Measurements from ENCODE around the gene KRTAP5-3.

The KRTAP5-3 gene

GRCh38 chr11:1643146-1643690 is 35.0 kb upstream of the KRTAP5-3 start:
- no peak for DNase-seq (ENCODE audit: low read depth in 2 of 2)

- DNase-seq (ENCODE audit: low read depth in 2 of 2): no peak
These were observed 34.3 kb upstream of the KRTAP5-3 start for GRCh38 chr11:1642288-1643145.

DNA sequence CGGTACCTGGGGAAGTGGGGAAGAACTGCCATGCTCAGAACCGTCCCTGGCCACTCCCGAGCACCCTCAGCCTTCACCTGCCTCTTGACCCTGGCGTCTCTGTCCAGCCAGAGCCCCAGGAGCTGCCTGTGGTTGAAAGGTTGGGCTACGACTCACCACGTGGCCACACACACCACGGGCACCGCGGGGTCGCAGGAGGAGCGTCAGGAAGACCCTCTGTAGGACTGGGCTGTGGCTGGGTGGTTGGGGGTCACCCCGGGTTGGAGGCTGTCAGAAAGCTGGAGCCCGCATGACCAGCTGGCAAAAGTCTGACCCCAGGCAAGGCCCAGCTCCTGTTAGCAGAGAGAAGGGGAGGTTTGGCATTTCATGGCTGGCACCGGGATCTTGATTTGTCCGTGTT is 32.8 kb upstream of the KRTAP5-3 start:
- DNase-seq (ENCODE audit: low read depth in 2 of 2): no peak

DNA sequence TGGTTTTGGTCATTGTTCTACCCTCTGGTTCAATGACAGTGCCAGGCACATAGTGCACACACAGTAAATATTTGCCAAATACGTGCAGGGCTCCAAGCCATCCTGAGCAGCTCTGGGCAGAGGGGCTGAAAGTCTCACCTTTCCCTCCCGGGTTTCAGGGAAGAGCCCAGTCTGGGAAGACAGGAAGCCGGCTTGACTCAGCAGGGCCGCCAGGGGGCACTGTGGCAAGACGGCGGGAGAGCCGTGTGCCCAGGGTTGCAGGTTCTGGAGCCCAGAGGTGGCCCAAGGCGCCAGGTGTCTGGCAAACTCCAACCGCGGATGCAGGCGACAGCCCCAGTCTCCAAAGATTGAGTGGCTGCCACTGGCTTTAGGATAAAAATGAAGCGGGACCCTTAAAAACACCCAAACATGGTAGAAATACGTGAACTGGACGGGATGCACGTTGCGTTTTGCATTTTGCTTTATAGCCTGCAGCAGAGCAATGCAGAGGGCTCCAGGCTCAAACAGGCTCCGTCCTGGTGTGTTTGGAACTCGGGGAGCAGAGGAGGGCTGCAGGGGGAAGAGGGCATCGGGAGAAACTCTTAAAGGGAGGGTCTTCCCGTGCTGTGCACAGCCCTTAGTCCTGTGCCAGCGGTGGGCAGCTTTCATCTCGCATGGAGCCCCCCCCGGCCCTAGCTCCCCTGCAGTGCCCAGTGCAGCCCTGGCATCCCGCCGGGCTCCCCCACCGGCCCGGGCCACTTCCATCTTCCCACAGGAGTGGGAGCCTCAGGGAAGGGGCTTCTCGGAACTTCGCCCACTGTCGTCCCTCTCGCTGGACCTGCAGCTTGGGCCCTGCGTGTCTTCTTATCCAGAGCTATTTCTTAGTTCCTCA is 32.0 kb upstream of the KRTAP5-3 start:
- DNase-seq (ENCODE audit: low read depth in 2 of 2): no peak

GRCh38 chr11:1639666-1640065 is 31.4 kb upstream of the KRTAP5-3 start:
- DNase-seq (ENCODE audit: low read depth in 2 of 2): no peak

GRCh38 chr11:1639102-1639620 is 30.9 kb upstream of the KRTAP5-3 start:
- DNase-seq (ENCODE audit: low read depth in 2 of 2): no peak

GRCh38 chr11:1638344-1638743 is 30.1 kb upstream of the KRTAP5-3 start:
- DNase-seq (ENCODE audit: low read depth in 2 of 2): no peak

DNA sequence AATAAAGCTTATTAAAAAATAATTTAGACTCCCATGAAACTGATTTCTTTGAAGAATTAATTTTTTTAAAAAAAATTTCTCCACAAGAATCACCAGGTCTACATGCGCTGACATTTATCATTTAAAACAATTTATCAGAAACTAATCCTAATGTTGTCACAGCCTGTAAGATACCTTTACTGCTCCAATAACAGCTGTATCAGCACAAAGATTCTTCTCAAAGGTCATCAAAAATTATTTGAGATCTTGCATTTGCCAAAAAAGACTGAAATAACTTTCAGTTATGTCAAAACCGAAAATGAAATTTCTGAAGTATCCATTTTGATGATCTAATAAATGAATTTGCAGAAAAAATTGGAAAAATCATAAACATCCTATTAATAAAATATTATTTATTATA is 29.4 kb upstream of the KRTAP5-3 start:
- no peak for DNase-seq (ENCODE audit: low read depth in 2 of 2)

GRCh38 chr11:1636291-1636950 is 28.2 kb upstream of the KRTAP5-3 start:
- no peak for DNase-seq (ENCODE audit: low read depth in 2 of 2)

DNA sequence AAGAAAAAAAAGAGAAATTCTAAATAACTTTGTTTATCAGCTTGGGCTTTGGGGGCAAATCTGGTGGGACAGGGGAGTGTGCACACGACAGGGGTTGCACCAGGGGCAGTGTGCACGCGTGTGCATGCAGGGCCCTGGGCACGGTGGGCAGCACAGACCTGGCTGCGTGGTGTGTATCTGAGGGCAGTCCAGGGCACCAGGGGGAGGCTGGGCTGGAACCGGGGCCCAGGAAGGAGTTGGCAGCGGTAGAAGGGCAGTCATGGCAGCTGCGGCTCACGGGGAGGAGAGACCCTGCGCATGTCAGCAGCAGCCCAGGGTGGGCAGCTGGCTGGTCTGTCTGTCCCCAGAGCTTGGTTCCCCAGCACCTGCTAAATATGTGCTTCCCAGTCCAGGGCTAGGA is 25.6 kb upstream of the KRTAP5-3 start:
- DNase-seq (ENCODE audit: low read depth in 2 of 2): no peak

- DNase-seq (ENCODE audit: low read depth in 2 of 2): no peak
These were observed 23.9 kb upstream of the KRTAP5-3 start for GRCh38 chr11:1632053-1632714.

DNA sequence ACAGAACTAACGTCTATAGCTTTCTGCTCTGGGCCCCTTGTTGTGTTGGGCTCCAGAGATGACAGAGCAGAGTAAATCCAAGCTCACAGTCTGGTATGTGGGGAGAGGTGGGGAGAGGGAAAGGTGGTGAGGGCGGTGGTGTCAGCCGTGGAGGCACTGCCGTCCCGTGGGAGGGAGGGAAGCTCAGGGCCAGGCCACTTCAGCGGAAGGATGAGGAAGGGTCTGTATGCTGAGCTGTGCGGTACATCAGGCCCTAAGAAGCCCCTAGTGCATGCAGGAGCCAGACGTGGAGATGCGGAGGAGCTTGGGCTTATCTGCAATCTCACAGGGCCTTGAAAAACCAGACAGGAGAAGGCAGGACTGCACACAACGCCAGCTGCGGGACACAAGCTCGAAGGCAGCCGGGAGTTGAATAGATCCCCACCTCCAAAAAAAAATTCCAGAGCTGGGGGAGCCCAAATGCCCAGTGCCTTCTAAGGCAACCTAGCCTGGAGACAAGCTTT is 22.9 kb upstream of the KRTAP5-3 start:
- no peak for DNase-seq (ENCODE audit: low read depth in 2 of 2)

GRCh38 chr11:1630271-1630670 is 22.0 kb upstream of the KRTAP5-3 start:
- no peak for DNase-seq (ENCODE audit: low read depth in 2 of 2)

DNA sequence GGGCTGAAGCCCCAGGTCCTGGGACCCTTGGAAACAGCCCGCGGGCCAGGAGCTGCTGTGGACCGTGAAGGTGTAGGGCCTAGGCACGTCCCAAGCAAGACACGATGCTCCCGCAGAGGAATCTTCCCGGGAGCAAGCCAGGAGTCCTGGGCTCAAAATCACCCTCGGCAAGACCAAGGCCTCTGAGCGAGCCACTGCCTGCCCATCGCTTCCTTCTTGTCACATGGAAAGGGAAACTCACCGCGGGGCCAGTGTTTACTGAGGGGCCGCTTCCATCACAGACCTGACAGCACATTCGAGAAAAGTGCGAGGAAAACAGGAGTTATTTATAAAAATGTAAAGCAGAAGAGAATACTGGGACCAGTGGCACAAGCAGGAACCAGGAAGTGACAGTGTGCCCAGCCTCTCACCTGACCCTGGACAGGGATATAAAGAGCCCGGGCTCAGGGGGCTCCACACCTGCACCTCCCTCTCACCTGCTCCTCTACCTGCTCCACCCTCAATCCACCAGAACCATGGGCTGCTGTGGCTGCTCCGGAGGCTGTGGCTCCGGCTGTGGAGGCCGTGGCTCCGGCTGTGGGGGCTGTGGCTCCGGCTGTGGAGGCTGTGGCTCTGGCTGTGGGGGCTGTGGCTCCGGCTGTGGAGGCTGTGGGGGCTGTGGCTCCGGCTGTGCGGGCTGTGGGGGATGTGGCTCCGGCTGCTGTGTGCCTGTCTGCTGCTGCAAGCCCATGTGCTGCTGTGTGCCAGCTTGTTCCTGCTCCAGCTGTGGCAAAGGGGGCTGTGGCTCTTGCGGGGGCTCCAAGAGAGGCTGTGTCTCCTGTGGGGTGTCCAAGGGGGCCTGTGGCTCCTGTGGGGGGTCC is 21.3 kb upstream of the KRTAP5-3 start, which contains the start of gene KRTAP5-5:
Gene KRTAP5-5 (plus strand): TSS at position 450 of the 860 bp plus-strand sequence. CDS start 66 bp downstream, at position 516.
- DNase-seq (ENCODE audit: low read depth in 2 of 2): no peak

DNA sequence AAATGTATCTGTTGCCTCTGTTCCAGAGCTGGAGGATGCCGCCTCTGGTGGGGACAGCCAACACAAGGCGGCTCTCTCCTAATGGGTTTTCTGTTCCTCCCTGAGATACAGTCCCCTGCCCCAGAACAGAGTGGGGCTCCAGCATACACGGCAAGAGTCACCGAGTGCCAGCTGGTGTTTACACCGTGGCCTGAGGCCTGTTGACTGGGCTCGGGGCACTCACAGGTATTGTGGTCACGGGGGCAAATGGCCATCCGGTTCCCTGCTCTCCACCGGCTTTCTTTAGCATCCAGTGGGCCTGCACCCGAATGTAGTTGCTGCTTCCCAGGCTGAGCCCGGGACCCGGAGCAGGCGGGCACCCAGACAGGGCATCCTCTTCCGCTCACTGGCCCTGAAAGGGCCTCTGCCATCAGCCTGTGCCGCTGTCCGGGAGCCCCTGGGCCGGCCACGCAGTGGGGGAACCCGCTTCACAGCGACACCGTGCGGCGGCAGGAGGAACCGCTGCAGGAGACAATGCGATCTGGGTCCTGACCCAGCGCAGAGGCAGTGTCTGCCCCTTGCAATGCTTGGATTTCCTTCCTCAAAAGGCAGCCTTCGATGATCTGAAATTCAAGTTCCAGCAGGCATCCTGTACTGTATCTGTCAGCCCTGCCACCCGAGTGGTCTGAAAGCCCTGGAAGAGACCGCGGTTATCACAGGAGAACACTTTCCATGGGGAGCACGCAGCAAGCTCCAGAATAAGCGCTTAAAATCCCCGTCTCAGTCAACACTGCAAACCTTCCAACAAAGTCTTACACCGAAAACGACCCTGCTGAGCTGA is 20.5 kb upstream of the KRTAP5-3 start:
- peak; percentile 14 to 40 for DNase-seq (ENCODE audit: low read depth in 2 of 2)

DNA sequence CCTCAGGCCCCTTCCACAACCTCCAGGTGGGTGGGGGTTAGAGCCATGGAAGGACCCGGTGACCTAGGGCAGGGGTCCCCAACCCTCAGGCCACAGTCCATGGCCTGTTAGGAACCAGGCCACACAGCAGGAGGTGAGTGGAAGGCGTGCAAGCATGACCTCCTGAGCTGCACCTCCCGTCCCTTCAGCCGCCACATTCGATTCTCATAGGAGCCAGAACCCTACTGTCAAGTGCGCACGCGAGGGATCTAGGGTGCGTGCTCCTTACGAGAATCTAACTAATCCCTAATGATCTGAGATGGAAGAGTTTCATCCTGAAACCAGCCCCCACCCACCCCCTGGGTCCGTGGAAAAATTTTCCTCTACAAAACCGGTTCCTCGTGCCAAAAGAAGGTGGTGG is 17.3 kb upstream of the KRTAP5-3 start:
- no peak for DNase-seq (ENCODE audit: low read depth in 2 of 2)

- no peak for DNase-seq (ENCODE audit: low read depth in 2 of 2)
These were observed 16.4 kb upstream of the KRTAP5-3 start for GRCh38 chr11:1624621-1625020.

DNA sequence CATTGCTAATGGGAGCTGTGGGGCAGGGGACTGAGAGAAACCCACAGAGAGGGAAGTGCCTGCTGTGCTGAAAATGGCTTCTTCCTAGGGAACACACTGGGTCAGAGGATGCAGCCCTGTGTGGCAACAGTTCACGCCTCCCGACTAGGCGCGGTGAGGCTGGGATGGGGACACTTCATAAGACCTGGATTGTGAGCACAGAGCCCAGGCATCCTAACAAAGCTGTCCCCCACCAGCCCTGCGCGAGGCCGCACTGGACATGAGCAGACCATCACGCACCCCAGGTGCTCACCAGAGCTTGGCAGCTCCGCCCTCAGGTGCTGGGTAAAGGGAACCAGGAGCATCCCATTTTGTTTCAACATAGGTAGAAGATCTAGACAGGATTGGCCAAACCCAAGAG is 15.5 kb upstream of the KRTAP5-3 start:
- no peak for DNase-seq (ENCODE audit: low read depth in 2 of 2)

- DNase-seq (ENCODE audit: low read depth in 2 of 2): no peak
These were observed 13.8 kb upstream of the KRTAP5-3 start, which contains the start of gene KRTAP5-4 for GRCh38 chr11:1622086-1622485. Gene KRTAP5-4, minus strand, starts transcription at chr11:1622138. Its CDS starts 45 bp downstream, at chr11:1622093.
